Bronchial epithelial cell (primary cell): ENCODE results near the gene ABCA13. TPM values are rescaled to one million over a fixed set of nuclear protein-coding genes. Genes with fewer than 3 reads are reported as not detected.

Experiments used
- DNase-seq: peaks from one replicate; pipeline ENCODE4 v3.0.0-alpha.2; 2010; ENCODE audit warnings: low read depth
- FAIRE-seq: peaks from 2 replicates; lab custom pipeline; 2011; peaks lifted over from hg19 to GRCh38; lab: Jason Lieb, UNC
- H3K27me3 ChIP-seq: 2 replicates; pipeline ENCODE4 v1.5.1; 2011; ENCODE audit warnings: low read length; ENCODE audit not compliant: control insufficient read depth, insufficient read depth
- H3K36me3 ChIP-seq: 2 replicates; pipeline ENCODE4 v1.5.1; 2011; ENCODE audit warnings: low read length; ENCODE audit not compliant: control insufficient read depth, insufficient read depth
- H3K4me3 ChIP-seq: 2 replicates; pipeline ENCODE4 v1.5.1; 2011; ENCODE audit warnings: mild to moderate bottlenecking, low read depth, low read length, control low read depth
- total RNA-seq: library from RNA; depleted of rRNA; stranded (reverse); fragments of >200 nt; gene quantifications from 2 replicates; pipeline ENCODE4 v1.2.1, GENCODE V29; 2014
- TF ChIP-seq, protein P1 (sequence below): IDR thresholded peaks from 2 replicates; pipeline ENCODE4 v1.5.1; 2011; ENCODE audit warnings: mild to moderate bottlenecking, moderate library complexity, low read length, control low read depth, inconsistent platforms; ENCODE audit not compliant: insufficient read depth, severe bottlenecking

The ABCA13 gene
- total RNA-seq, 1 donor from 2014 or later, result 0.79 TPM

DNA sequence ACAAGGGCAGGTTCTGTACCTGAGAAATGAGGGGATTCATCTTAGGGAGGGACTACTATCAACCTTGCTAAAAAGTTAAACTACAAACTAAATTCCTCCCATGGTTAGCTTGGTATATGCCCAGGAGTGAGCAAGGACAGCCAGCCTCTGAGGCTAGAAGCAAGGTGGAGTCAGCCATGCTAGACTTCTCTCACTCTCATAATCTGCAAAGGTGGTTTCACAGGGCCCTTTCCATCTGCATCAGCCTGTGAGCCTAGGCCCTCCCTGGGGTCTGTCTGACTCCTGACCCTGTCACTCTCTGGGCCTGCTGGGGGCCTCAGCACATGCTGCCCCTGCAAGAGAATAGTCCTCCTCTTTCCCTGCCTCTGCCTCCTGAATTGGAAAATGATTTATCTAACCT, 66.1 kb downstream of the ABCA13 start:
- no peaks in the 10 kb centered on the region for H3K27me3 ChIP-seq
- H3K4me3 ChIP-seq, result no peak overlapping the region
- FAIRE-seq, result no peak
- no peak for DNase-seq
- TF ChIP-seq, protein P1, sequence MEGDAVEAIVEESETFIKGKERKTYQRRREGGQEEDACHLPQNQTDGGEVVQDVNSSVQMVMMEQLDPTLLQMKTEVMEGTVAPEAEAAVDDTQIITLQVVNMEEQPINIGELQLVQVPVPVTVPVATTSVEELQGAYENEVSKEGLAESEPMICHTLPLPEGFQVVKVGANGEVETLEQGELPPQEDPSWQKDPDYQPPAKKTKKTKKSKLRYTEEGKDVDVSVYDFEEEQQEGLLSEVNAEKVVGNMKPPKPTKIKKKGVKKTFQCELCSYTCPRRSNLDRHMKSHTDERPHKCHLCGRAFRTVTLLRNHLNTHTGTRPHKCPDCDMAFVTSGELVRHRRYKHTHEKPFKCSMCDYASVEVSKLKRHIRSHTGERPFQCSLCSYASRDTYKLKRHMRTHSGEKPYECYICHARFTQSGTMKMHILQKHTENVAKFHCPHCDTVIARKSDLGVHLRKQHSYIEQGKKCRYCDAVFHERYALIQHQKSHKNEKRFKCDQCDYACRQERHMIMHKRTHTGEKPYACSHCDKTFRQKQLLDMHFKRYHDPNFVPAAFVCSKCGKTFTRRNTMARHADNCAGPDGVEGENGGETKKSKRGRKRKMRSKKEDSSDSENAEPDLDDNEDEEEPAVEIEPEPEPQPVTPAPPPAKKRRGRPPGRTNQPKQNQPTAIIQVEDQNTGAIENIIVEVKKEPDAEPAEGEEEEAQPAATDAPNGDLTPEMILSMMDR, result no peak
- no peaks in the 10 kb centered on the region for H3K36me3 ChIP-seq

- DNase-seq (no peak), FAIRE-seq (no peak)
- no peaks in the 10 kb centered on the region for H3K36me3 ChIP-seq
- H3K4me3 ChIP-seq, result no peak overlapping the region
- TF ChIP-seq, protein P1, result no peak
- peaks cover 2% of the 10 kb centered on the region for H3K27me3 ChIP-seq
Observed at GRCh38 chr7:48242846-48243245, 71.6 kb downstream of the ABCA13 start.

DNA sequence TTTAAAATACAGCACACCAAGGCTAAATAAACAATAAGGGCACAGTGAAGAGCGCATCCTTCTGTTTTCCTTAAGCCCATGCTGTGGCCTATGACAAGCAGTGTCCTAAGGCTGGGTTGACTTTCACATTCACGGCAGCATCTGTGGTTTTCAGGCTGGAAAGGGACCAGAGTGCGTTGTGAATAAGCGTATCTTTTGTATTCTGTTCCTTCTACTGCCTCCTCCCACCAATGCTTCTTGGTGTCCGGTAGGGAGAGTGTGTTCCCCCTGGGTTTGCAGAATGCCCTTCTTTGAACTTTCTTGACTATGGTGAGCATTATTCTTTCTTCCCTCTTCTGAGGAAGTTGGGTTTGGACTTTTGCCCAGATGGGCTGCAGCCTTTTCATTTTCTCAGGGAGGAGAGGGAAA, 73.6 kb downstream of the ABCA13 start:
- Histone ChIP-seq H3K4me3 (no peak overlapping the region), H3K27me3 (peaks cover 2% of the 10 kb centered on the region), H3K36me3 (no peaks in the 10 kb centered on the region)
- no peak for DNase-seq
- TF ChIP-seq, protein P1, result no peak
- FAIRE-seq, result no peak

GRCh38 chr7:48245751-48246472, 74.7 kb downstream of the ABCA13 start:
- H3K4me3 ChIP-seq, result no peak overlapping the region
- no peaks in the 10 kb centered on the region for H3K36me3 ChIP-seq
- TF ChIP-seq, protein P1, result no peak
- H3K27me3 ChIP-seq, result peaks cover 2% of the 10 kb centered on the region
- FAIRE-seq, result no peak
- DNase-seq, result no peak

DNA sequence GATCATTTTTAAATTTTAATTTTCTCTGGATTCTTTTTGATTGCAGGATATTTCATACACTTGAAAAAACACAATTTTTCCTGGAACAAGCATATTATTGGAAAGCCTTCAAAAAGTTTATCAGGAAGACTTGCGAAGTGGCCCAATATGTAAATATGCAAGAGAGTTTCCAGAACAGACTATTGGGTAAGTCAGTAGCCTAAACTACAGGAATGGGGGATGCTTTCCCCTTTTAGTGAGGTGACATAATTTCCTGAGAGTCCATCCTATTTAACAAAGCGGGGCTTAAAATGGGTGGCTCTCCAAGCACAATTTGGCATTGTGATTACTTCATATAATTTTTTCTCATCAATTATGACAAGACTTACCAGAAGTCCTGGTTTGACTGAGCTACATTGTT, 77.9 kb downstream of the ABCA13 start:
- TF ChIP-seq, protein P1, result no peak
- DNase-seq (no peak), FAIRE-seq (no peak)
- Histone ChIP-seq H3K36me3 (no peaks in the 10 kb centered on the region), H3K27me3 (peaks cover 2% of the 10 kb centered on the region), H3K4me3 (no peak overlapping the region)
